ENCODE results near the gene GOSR1. TPM values are rescaled to one million over a fixed set of nuclear protein-coding genes. Genes with fewer than 3 reads are reported as not detected.

Gene GOSR1
- total RNA-seq, 6 experiments from 2014 or later, result 20.0 to 33.7 (median 27.1) TPM

GRCh38 chr17:30554839-30555751, 77.9 kb downstream of the GOSR1 start:
- no peaks in the 10 kb centered on the region for H3K9me3 ChIP-seq
- H3K4me3 ChIP-seq, result no peak overlapping the region
- ATAC-seq (no peak), DNase-seq (no peak)
- intact Hi-C loops (cut with DNase I), result no loop called here
- no peak overlapping the region for H3K27ac ChIP-seq
- WGBS (ENCODE audit: insufficient coverage, low coverage, low lambda C conversion rate, missing lambda C conversion rate), result 89% methylated on average over 6 of the region's 20 CpGs
- no peaks in the 10 kb centered on the region for H3K4me1 ChIP-seq
- no peaks in the 10 kb centered on the region for H3K27me3 ChIP-seq
- TF ChIP-seq POLR2A (IDR thresholded peaks at IDR 0.05), result no peak
- TF ChIP-seq, protein P1, sequence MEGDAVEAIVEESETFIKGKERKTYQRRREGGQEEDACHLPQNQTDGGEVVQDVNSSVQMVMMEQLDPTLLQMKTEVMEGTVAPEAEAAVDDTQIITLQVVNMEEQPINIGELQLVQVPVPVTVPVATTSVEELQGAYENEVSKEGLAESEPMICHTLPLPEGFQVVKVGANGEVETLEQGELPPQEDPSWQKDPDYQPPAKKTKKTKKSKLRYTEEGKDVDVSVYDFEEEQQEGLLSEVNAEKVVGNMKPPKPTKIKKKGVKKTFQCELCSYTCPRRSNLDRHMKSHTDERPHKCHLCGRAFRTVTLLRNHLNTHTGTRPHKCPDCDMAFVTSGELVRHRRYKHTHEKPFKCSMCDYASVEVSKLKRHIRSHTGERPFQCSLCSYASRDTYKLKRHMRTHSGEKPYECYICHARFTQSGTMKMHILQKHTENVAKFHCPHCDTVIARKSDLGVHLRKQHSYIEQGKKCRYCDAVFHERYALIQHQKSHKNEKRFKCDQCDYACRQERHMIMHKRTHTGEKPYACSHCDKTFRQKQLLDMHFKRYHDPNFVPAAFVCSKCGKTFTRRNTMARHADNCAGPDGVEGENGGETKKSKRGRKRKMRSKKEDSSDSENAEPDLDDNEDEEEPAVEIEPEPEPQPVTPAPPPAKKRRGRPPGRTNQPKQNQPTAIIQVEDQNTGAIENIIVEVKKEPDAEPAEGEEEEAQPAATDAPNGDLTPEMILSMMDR (IDR thresholded peaks at IDR 0.05), result no peak
- no peaks in the 10 kb centered on the region for H3K36me3 ChIP-seq

GRCh38 chr17:30555942-30556341, 78.7 kb downstream of the GOSR1 start:
- 80% methylated on average over 1 of the region's 5 CpGs for WGBS (ENCODE audit: insufficient coverage, low coverage, low lambda C conversion rate, missing lambda C conversion rate)
- Histone ChIP-seq H3K27me3 (no peaks in the 10 kb centered on the region), H3K9me3 (no peaks in the 10 kb centered on the region), H3K4me3 (no peak overlapping the region), H3K27ac (no peak overlapping the region), H3K36me3 (no peaks in the 10 kb centered on the region), H3K4me1 (no peaks in the 10 kb centered on the region)
- no peak for TF ChIP-seq POLR2A (IDR thresholded peaks at IDR 0.05)
- TF ChIP-seq, protein P1 (IDR thresholded peaks at IDR 0.05), result no peak
- DNase-seq (no peak), ATAC-seq (no peak)
- intact Hi-C loops (cut with DNase I), result no loop called here

DNA sequence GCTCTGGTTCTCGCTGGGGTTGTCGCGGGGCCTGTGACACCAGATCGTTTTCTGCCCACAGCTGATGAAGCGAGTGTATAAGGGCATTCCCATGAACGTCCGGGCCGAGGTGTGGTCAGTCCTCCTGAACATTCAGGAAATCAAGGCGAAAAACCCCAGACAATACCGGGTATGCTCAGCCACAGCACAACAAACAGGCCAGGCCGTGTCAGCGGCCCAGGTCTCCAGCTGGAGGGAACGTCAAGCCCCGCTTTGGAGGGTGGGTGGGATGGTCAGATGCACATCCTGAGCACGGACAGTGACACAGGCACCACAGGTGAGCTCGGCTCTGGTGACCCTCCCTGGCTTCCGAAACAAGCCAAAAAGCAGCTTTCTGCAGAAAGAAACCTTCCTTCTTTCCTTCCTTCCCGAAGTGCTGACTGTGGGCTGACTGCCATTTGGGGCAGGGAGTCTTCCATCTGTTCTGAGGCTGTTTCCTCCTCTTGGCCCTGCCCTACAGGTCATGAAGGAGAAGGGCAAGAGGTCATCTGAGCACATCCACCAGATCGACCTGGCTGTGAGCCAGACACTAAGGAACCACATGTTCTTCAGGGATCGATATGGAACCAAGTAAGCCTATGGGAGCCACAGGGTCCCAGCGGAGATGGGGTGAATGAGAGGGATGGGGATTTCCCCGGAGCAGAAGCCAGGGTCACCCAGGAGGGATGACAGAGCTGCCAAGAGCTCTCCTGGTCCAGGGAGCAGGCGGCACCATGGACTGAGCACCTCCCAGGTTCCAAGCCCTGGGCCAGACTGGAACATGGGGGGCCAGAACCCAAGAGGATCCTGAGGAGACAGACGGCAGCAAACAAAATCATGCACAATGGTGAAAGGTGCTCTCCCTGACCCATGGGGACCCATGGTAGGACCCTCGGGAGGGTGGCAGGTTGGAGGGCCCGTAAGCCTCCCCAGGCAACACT, 79.4 kb downstream of the GOSR1 start:
- H3K9me3 ChIP-seq, result no peaks in the 10 kb centered on the region
- 36% methylated on average over 3 of the region's 26 CpGs for WGBS (ENCODE audit: insufficient coverage, low coverage, low lambda C conversion rate, missing lambda C conversion rate)
- no peak overlapping the region for H3K4me3 ChIP-seq
- TF ChIP-seq, protein P1 (IDR thresholded peaks at IDR 0.05), result no peak
- no peak for TF ChIP-seq POLR2A (IDR thresholded peaks at IDR 0.05)
- DNase-seq, result no peak
- intact Hi-C loops (cut with DNase I), result no loop called here
- no peaks in the 10 kb centered on the region for H3K4me1 ChIP-seq
- H3K27me3 ChIP-seq, result no peaks in the 10 kb centered on the region
- ATAC-seq, result no peak
- H3K36me3 ChIP-seq, result no peaks in the 10 kb centered on the region
- no peak overlapping the region for H3K27ac ChIP-seq

- Histone ChIP-seq H3K27ac (no peak overlapping the region), H3K36me3 (no peaks in the 10 kb centered on the region), H3K4me3 (no peak overlapping the region), H3K27me3 (no peaks in the 10 kb centered on the region), H3K4me1 (no peaks in the 10 kb centered on the region), H3K9me3 (no peaks in the 10 kb centered on the region)
- ATAC-seq (no peak), DNase-seq (no peak)
- TF ChIP-seq POLR2A (IDR thresholded peaks at IDR 0.05), result no peak
- TF ChIP-seq, protein P1 (IDR thresholded peaks at IDR 0.05), result no peak
- WGBS (ENCODE audit: insufficient coverage, low coverage, low lambda C conversion rate, missing lambda C conversion rate), result no CpG with 5 or more reads among the region's 8 CpGs
- intact Hi-C loops (cut with DNase I), result no loop called here
Measured at GRCh38 chr17:30557916-30558685, 80.9 kb downstream of the GOSR1 start.

All from right lobe of liver (tissue), 6 donors.